Measurements from ENCODE around the gene MRPL38.

DNA sequence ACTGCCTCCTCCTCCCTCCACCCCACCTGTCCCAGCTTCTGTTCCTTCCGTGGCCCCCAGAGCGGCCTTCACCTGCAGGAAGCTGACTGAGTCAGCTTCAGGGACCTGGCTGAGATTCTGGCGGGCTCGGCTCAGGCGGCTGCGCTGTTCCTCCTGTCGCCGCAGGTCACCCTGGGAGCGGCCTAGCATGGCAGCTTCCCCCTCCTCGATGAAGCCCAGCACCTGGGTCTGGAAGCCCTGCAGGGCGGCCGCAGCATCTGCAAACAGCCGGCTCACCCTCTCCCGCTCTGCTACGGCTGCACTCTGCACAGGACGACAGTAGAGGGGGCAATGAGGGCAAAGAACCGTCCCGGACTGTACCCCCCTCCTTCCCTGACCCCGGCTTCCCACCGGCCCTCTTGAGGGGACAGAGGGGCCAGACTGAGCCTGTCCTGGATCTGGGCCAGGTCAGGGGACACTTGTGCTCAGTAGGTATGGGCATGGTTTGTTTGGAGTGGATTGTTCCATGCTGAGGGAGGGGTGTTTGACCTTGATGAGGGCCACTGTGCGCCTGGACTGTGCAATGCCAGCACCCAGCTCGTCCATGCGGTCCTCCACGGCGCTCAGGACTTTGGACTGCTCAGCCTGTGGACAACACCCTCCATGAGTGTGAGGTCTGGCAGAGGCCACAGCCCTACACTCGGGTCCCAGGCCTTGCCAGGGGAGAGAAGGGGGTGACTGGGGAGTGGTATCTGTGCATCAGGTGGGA is 28.3 kb downstream of the MRPL38 start:
- TF ChIP-seq, protein P1, sequence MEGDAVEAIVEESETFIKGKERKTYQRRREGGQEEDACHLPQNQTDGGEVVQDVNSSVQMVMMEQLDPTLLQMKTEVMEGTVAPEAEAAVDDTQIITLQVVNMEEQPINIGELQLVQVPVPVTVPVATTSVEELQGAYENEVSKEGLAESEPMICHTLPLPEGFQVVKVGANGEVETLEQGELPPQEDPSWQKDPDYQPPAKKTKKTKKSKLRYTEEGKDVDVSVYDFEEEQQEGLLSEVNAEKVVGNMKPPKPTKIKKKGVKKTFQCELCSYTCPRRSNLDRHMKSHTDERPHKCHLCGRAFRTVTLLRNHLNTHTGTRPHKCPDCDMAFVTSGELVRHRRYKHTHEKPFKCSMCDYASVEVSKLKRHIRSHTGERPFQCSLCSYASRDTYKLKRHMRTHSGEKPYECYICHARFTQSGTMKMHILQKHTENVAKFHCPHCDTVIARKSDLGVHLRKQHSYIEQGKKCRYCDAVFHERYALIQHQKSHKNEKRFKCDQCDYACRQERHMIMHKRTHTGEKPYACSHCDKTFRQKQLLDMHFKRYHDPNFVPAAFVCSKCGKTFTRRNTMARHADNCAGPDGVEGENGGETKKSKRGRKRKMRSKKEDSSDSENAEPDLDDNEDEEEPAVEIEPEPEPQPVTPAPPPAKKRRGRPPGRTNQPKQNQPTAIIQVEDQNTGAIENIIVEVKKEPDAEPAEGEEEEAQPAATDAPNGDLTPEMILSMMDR (conservative IDR thresholded peaks at IDR 0.05 in 1 of 2, IDR thresholded peaks at IDR 0.05 in 1 of 2; ENCODE audit: extremely low read depth in 1 of 2, insufficient read depth in 1 of 2, low read depth in 1 of 2, low read length in 2 of 2) = peak; percentile 2 to 31
- TF ChIP-seq EZH2 (IDR thresholded peaks at IDR 0.05; ENCODE audit: borderline replicate concordance, low read length) = no peak

All from mammary epithelial cell (primary cell).